OCI-LY1 (cell line): ENCODE results near the gene CATSPER1.

Experiments
- CTCF ChIP-seq: fragments of 200-600 bp; sonication (generic), shearing (Covaris generic); IDR thresholded peaks from 2 replicates; pipeline ENCODE4 v1.5.1; 2017; ENCODE audit warnings: mild to moderate bottlenecking, antibody characterized with exemption, low read length, moderate library complexity, mixed read lengths
- EZH2 ChIP-seq: fragments of 200-600 bp; sonication (generic), shearing (Covaris generic); IDR thresholded peaks from 2 replicates; pipeline ENCODE4 v1.8.0; 2017; ENCODE audit warnings: borderline replicate concordance, mixed run types, mild to moderate bottlenecking, antibody characterized with exemption, low read length, moderate library complexity, mixed read lengths

- TF ChIP-seq CTCF (no peak), EZH2 (no peak)
These were observed 17.7 kb downstream of the CATSPER1 start for GRCh38 chr11:66008468-66009101.
